HepG2 (cell line): ENCODE measurements around the gene OAS2.

ENCODE experiments used
- AFF4 ChIP-seq: sonication (generic); formaldehyde crosslinking; IDR thresholded peaks from 2 replicates; pipeline ENCODE4 v1.4.0; 2020; ENCODE audit warnings: missing genetic modification reagents
- CREM ChIP-seq, 2 experiments: sonication (generic) in 1 of 2; formaldehyde crosslinking in 1 of 2; IDR thresholded peaks; 2 replicates each; pipeline versions ENCODE4 v1.4.0 to v1.6.1; 2016 to 2020; ENCODE audit warnings: antibody characterized with exemption in 1 of 2, mild to moderate bottlenecking in 1 of 2, missing genetic modification reagents in 1 of 2
- CTCF ChIP-seq: sonication (generic); formaldehyde crosslinking; IDR thresholded peaks from 2 replicates; pipeline ENCODE4 v1.5.0; 2020; ENCODE audit warnings: mild to moderate bottlenecking, missing genetic modification reagents, moderate library complexity
- FOXO1 ChIP-seq: sonication (generic); formaldehyde crosslinking; IDR thresholded peaks from 2 replicates; pipeline ENCODE4 v1.4.0; 2020; ENCODE audit warnings: missing genetic modification reagents
- POLR2A ChIP-seq, 2 experiments: IDR thresholded peaks; 2 replicates each; pipeline ENCODE4 v1.6.1; 2011; ENCODE audit warnings: low read depth in 2 of 2, low read length in 2 of 2, mild to moderate bottlenecking in 1 of 2, moderate library complexity in 1 of 2; ENCODE audit not compliant: insufficient read depth in 1 of 2
- SCMH1 ChIP-seq: sonication (generic); formaldehyde crosslinking; IDR thresholded peaks from 2 replicates; pipeline ENCODE4 v1.9.0; 2021; ENCODE audit warnings: missing genetic modification reagents, mild to moderate bottlenecking, borderline replicate concordance
- ZFP91 ChIP-seq: sonication (generic); formaldehyde crosslinking; IDR thresholded peaks from 2 replicates; pipeline ENCODE4 v1.9.0; 2022; ENCODE audit warnings: missing genetic modification reagents, mild to moderate bottlenecking, borderline replicate concordance

- TF ChIP-seq FOXO1 (CRISPR knock-in tag) (no peak), CTCF (no peak), ZFP91 (CRISPR knock-in tag) (no peak), CREM (IDR thresholded peaks at IDR 0.05) (no peak), CREM (CRISPR knock-in tag; IDR thresholded peaks at IDR 0.05) (no peak), SCMH1 (CRISPR knock-in tag) (no peak), POLR2A (IDR thresholded peaks at IDR 0.05; ENCODE audit: insufficient read depth in 1 of 2, low read depth in 2 of 2, low read length in 2 of 2) (no peak), AFF4 (CRISPR knock-in tag) (no peak)
Measured at GRCh38 chr12:112971248-112971647, 7.1 kb upstream of the OAS2 start.
